CD14-positive monocyte (primary cell): ENCODE results near the gene ANKLE2. TPM values are rescaled to one million over a fixed set of nuclear protein-coding genes. Genes with fewer than 3 reads are reported as not detected.

ENCODE experiments used
- DNase-seq, 3 donors: peaks; one replicate each; pipeline ENCODE4 v3.0.0-alpha.2; 2011 to 2022
- H2AFZ ChIP-seq: 2 replicates; pipeline ENCODE4 v1.6.0; 2012; ENCODE audit warnings: mild to moderate bottlenecking, low read depth, low read length, inconsistent platforms; ENCODE audit not compliant: insufficient read depth, poor library complexity, severe bottlenecking
- H3K27ac ChIP-seq, 2 donors: 1 replicate in 1 of 2; 2 replicates in 1 of 2; pipeline ENCODE4 v1.5.1; 2012 to 2013; ENCODE audit warnings: low read length in 2 of 2, control low read depth in 1 of 2, inconsistent platforms in 1 of 2, low read depth in 1 of 2, mild to moderate bottlenecking in 1 of 2
- H3K27me3 ChIP-seq, 2 donors: one replicate each; pipeline versions ENCODE4 v1.6.0 to v1.6.1; 2011 to 2013; ENCODE audit warnings: low read length in 2 of 2; ENCODE audit not compliant: control insufficient read depth in 2 of 2, insufficient read depth in 2 of 2
- H3K36me3 ChIP-seq, 2 donors: replicated peaks in 1 of 2; 1 replicate in 1 of 2; 2 replicates in 1 of 2; pipeline versions ENCODE4 v1.5.1 to v1.6.1; 2012 to 2013; ENCODE audit warnings: low read length in 2 of 2, control low read depth in 1 of 2, inconsistent platforms in 1 of 2, mild to moderate bottlenecking in 1 of 2; ENCODE audit not compliant: insufficient read depth in 2 of 2, control insufficient read depth in 1 of 2
- H3K4me1 ChIP-seq, 2 donors: 1 replicate in 1 of 2; 2 replicates in 1 of 2; pipeline versions ENCODE4 v1.5.1 to v1.6.1; 2012 to 2013; ENCODE audit warnings: low read length in 2 of 2, control low read depth in 1 of 2, inconsistent platforms in 1 of 2, mild to moderate bottlenecking in 1 of 2, moderate library complexity in 1 of 2; ENCODE audit not compliant: insufficient read depth in 2 of 2, control insufficient read depth in 1 of 2
- H3K4me2 ChIP-seq: replicated peaks from 2 replicates; pipeline ENCODE3; 2012; ENCODE audit warnings: low read length, moderate library complexity, mild to moderate bottlenecking; ENCODE audit not compliant: poor library complexity, severe bottlenecking; ENCODE audit errors: extremely low read depth
- H3K4me3 ChIP-seq, 3 experiments: fragments of 200-600 bp in 1 of 3; sonication (generic) in 1 of 3; replicated peaks in 1 of 3; 1 replicate in 2 of 3; 2 replicates in 1 of 3; pipeline ENCODE4 v1.5.1; 2011 to 2013; ENCODE audit warnings: low read length in 3 of 3, mild to moderate bottlenecking in 3 of 3, control low read depth in 2 of 3, low read depth in 2 of 3, inconsistent platforms in 1 of 3, moderate library complexity in 1 of 3
- H3K79me2 ChIP-seq: 2 replicates; pipeline ENCODE4 v1.6.0; 2012; ENCODE audit warnings: mild to moderate bottlenecking, control low read depth, inconsistent platforms, low read length, moderate library complexity; ENCODE audit not compliant: insufficient read depth
- H3K9ac ChIP-seq: 2 replicates; pipeline ENCODE4 v1.6.0; 2017; ENCODE audit warnings: low read length, mild to moderate bottlenecking; ENCODE audit not compliant: insufficient read depth, poor library complexity, severe bottlenecking
- H3K9me3 ChIP-seq, 2 donors: replicated peaks in 1 of 2; 1 replicate in 1 of 2; 2 replicates in 1 of 2; pipeline versions ENCODE4 v1.5.1 to v1.6.1; 2012 to 2013; ENCODE audit warnings: low read length in 2 of 2, control low read depth in 1 of 2; ENCODE audit not compliant: control insufficient read depth in 1 of 2, insufficient read depth in 1 of 2
- H4K20me1 ChIP-seq: 2 replicates; pipeline ENCODE4 v1.6.0; 2012; ENCODE audit warnings: mild to moderate bottlenecking, low read length, control low read depth, moderate library complexity; ENCODE audit not compliant: insufficient read depth
- H3K27ac Mint-ChIP-seq, 7 donors: one replicate each; pipeline ENCODE4 v1.8.0; 2020; ENCODE audit warnings: mild to moderate bottlenecking in 7 of 7, mixed read lengths in 7 of 7, moderate library complexity in 6 of 7, inconsistent platforms in 2 of 7
- H3K27me3 Mint-ChIP-seq, 3 donors: one replicate each; pipeline ENCODE4 v1.8.0; 2021 to 2022; ENCODE audit warnings: low read depth in 3 of 3, mild to moderate bottlenecking in 3 of 3, mixed read lengths in 3 of 3, moderate library complexity in 3 of 3, inconsistent platforms in 1 of 3
- H3K36me3 Mint-ChIP-seq, 2 donors: one replicate each; pipeline ENCODE4 v1.8.0; 2020; ENCODE audit warnings: mixed read lengths in 2 of 2, inconsistent platforms in 1 of 2, mild to moderate bottlenecking in 1 of 2
- H3K4me1 Mint-ChIP-seq: one replicate; pipeline ENCODE4 v1.8.0; 2020; ENCODE audit warnings: mild to moderate bottlenecking, mixed read lengths
- H3K4me3 Mint-ChIP-seq, 2 donors: one replicate each; pipeline ENCODE4 v1.8.0; 2020; ENCODE audit warnings: mild to moderate bottlenecking in 2 of 2, mixed read lengths in 2 of 2, moderate library complexity in 1 of 2
- H3K9me3 Mint-ChIP-seq, 7 donors: one replicate each; pipeline ENCODE4 v1.8.0; 2020 to 2022; ENCODE audit warnings: mixed read lengths in 7 of 7, mild to moderate bottlenecking in 6 of 7, moderate library complexity in 6 of 7, inconsistent platforms in 2 of 7
- CTCF ChIP-seq: fragments of 200-600 bp; IDR thresholded peaks from one replicate; pipeline ENCODE4 v1.8.0; 2022; ENCODE audit warnings: antibody characterized with exemption, mild to moderate bottlenecking
- WGBS: methylation state at CpG from one replicate; pipeline ENCODE4 v1.1.5; 2013; ENCODE audit warnings: missing lambda C conversion rate; ENCODE audit not compliant: insufficient coverage; 5-methylcytosine and 5-hydroxymethylcytosine counted together
- intact Hi-C, 2 donors: fragments of 100-400 bp; cut with micrococcal nuclease; formaldehyde crosslinking; loops; one replicate each; pipeline versions ENCODE4 v1.15.0 to v1.15.1; 2023
- polyA plus RNA-seq, 3 donors: library from polyadenylated mRNA; depleted of rRNA in 1 of 3; unstranded in 2 of 3; stranded (reverse) in 1 of 3; fragments of 300-500 nt in 2 of 3; fragments of >200 nt in 1 of 3; fragmentation: Illumina TruSeq in 2 of 3; gene quantifications; 1 replicate in 2 of 3; 2 replicates in 1 of 3; pipeline ENCODE4 v1.2.3, GENCODE V29; 2012 to 2021

The ANKLE2 gene
- polyA plus RNA-seq, 3 donors = 10.1 to 88.4 (median 15.0) TPM

- no peak overlapping the region for H3K4me3 Mint-ChIP-seq
- Histone ChIP-seq H3K4me3 (no peak overlapping the region), H3K4me2 (no peak overlapping the region), H3K9ac (no peak overlapping the region), H3K36me3 (peaks cover 87 to 97% of the 10 kb centered on the region in 2 donors), H3K4me1 (no peaks in the 10 kb centered on the region), H4K20me1 (no peaks in the 10 kb centered on the region), H3K79me2 (no peaks in the 10 kb centered on the region), H3K27me3 (no peaks in the 10 kb centered on the region), H2AFZ (no peak overlapping the region), H3K9me3 (no peaks in the 10 kb centered on the region), H3K27ac (no peak overlapping the region)
- peaks cover 91 to 96% of the 10 kb centered on the region in 2 donors for H3K36me3 Mint-ChIP-seq
- no peak for TF ChIP-seq CTCF
- intact Hi-C loops = no loop called here
- peaks cover 0 to 3% (median 0%) of the 10 kb centered on the region in 3 donors for H3K27me3 Mint-ChIP-seq
- WGBS = 89% methylated on average over 10 of the region's 10 CpGs
- H3K4me1 Mint-ChIP-seq = no peaks in the 10 kb centered on the region
- no peak overlapping the region for H3K27ac Mint-ChIP-seq
- no peak for DNase-seq
- peaks cover 0 to 7% (median 0%) of the 10 kb centered on the region in 7 donors for H3K9me3 Mint-ChIP-seq
Measured at GRCh38 chr12:132734206-132734605, 27.4 kb downstream of the ANKLE2 start.

GRCh38 chr12:132731574-132731973 lies 30.1 kb downstream of the ANKLE2 start:
- no peaks in the 10 kb centered on the region for H3K27me3 ChIP-seq
- Mint-ChIP-seq H3K36me3 (peaks cover 90 to 95% of the 10 kb centered on the region in 2 donors), H3K27ac (no peak overlapping the region), H3K27me3 (peaks cover 0 to 2% (median 0%) of the 10 kb centered on the region in 3 donors), H3K4me3 (no peak overlapping the region), H3K9me3 (peaks cover 0 to 7% (median 0%) of the 10 kb centered on the region in 7 donors), H3K4me1 (no peaks in the 10 kb centered on the region)
- H2AFZ ChIP-seq = no peak overlapping the region
- H3K36me3 ChIP-seq = peaks cover 90 to 96% of the 10 kb centered on the region in 2 donors
- intact Hi-C loops = no loop called here
- no peak for DNase-seq
- H3K4me1 ChIP-seq = no peaks in the 10 kb centered on the region
- H3K9me3 ChIP-seq = no peaks in the 10 kb centered on the region
- no peak overlapping the region for H3K4me3 ChIP-seq
- no peaks in the 10 kb centered on the region for H3K79me2 ChIP-seq
- TF ChIP-seq CTCF = no peak
- peaks cover 4% of the 10 kb centered on the region for H4K20me1 ChIP-seq
- no peak overlapping the region for H3K27ac ChIP-seq
- no peak overlapping the region for H3K4me2 ChIP-seq
- H3K9ac ChIP-seq = no peak overlapping the region
- WGBS = 98% methylated on average over 10 of the region's 17 CpGs
